ENCODE measurements around the gene TAF1C.

DNA sequence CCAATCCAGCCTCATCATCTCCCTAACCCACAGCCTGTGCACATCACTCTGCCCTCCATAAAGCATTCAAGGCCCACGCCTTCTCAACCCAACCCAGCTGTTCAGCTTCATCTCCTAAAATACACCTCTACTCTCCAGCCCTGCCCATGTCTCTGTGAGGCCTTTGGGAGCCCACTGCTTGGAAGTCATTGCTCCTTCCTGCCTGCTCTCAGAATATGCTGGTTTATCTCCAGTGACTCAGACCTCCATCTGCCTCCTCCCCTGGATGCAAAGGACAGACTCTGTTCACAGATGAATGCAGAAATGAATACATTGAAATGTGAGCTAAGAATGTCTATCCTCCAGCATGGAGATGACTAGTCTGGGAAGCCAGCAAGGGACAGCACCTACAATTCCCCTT lies 34.0 kb upstream of the TAF1C start:
- TF ChIP-seq, protein P1, sequence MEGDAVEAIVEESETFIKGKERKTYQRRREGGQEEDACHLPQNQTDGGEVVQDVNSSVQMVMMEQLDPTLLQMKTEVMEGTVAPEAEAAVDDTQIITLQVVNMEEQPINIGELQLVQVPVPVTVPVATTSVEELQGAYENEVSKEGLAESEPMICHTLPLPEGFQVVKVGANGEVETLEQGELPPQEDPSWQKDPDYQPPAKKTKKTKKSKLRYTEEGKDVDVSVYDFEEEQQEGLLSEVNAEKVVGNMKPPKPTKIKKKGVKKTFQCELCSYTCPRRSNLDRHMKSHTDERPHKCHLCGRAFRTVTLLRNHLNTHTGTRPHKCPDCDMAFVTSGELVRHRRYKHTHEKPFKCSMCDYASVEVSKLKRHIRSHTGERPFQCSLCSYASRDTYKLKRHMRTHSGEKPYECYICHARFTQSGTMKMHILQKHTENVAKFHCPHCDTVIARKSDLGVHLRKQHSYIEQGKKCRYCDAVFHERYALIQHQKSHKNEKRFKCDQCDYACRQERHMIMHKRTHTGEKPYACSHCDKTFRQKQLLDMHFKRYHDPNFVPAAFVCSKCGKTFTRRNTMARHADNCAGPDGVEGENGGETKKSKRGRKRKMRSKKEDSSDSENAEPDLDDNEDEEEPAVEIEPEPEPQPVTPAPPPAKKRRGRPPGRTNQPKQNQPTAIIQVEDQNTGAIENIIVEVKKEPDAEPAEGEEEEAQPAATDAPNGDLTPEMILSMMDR (IDR thresholded peaks at IDR 0.05 in 8 of 11, conservative IDR thresholded peaks at IDR 0.05 in 3 of 11) = no peak
- no peak for TF ChIP-seq POLR2AphosphoS5 (IDR thresholded peaks at IDR 0.05)
